ENCODE data around the gene THSD4. TPM values are rescaled to one million over a fixed set of nuclear protein-coding genes. Genes with fewer than 3 reads are reported as not detected.
"Not testable (repeated sequence)": the region's sequence is repeated elsewhere in the genome, so short reads cannot be mapped to it uniquely, and the experiment has no call there.

THSD4 gene
- total RNA-seq, 1 donor from 2014 or later: 1.6 TPM

GRCh38 chr15:71306538-71306937, 191.3 kb downstream of the THSD4 start:
- FAIRE-seq: no peak
- DNase-seq (ENCODE audit: low spot score in 2 of 2): no peak

- FAIRE-seq: no peak
Observed at GRCh38 chr15:71312194-71312708, 197.0 kb downstream of the THSD4 start.

GRCh38 chr15:71312731-71313460, 197.6 kb downstream of the THSD4 start:
- FAIRE-seq (no peak), DNase-seq (ENCODE audit: low spot score in 2 of 2) (no peak)

More at GRCh38 chr15:71312194-71312708, 197.0 kb downstream of the THSD4 start:
- no peak for DNase-seq (ENCODE audit: low spot score in 2 of 2)

GRCh38 chr15:71313806-71314205, 198.5 kb downstream of the THSD4 start:
- DNase-seq (ENCODE audit: low spot score in 2 of 2) (no peak), FAIRE-seq (no peak)

GRCh38 chr15:71314956-71315537, 199.8 kb downstream of the THSD4 start:
- no peak for FAIRE-seq
- DNase-seq (ENCODE audit: low spot score in 2 of 2): no peak

GRCh38 chr15:71316911-71317310, 201.6 kb downstream of the THSD4 start:
- DNase-seq (ENCODE audit: low spot score in 2 of 2) (no peak), FAIRE-seq (no peak)

- DNase-seq (ENCODE audit: low spot score in 2 of 2); FAIRE-seq: not testable (repeated sequence)
Observed at GRCh38 chr15:71319424-71319823, 204.2 kb downstream of the THSD4 start.

- DNase-seq (ENCODE audit: low spot score in 2 of 2): no peak
- FAIRE-seq: no peak
Observed at GRCh38 chr15:71319935-71320334, 204.7 kb downstream of the THSD4 start.

GRCh38 chr15:71323082-71323481, 207.8 kb downstream of the THSD4 start:
- DNase-seq (ENCODE audit: low spot score in 2 of 2): no peak
- no peak for FAIRE-seq

GRCh38 chr15:71323584-71323983, 208.3 kb downstream of the THSD4 start:
- FAIRE-seq (no peak), DNase-seq (ENCODE audit: low spot score in 2 of 2) (no peak)

GRCh38 chr15:71325481-71325880, 210.2 kb downstream of the THSD4 start:
- DNase-seq (ENCODE audit: low spot score in 2 of 2): no peak
- FAIRE-seq: no peak

- FAIRE-seq (no peak), DNase-seq (ENCODE audit: low spot score in 2 of 2) (no peak)
Observed at GRCh38 chr15:71328453-71328852, 213.2 kb downstream of the THSD4 start.

- DNase-seq (ENCODE audit: low spot score in 2 of 2) (no peak), FAIRE-seq (no peak)
Observed at GRCh38 chr15:71329041-71329440, 213.8 kb downstream of the THSD4 start.

GRCh38 chr15:71329497-71330260, 214.4 kb downstream of the THSD4 start:
- FAIRE-seq: no peak
- DNase-seq (ENCODE audit: low spot score in 2 of 2): no peak

GRCh38 chr15:71330638-71331162, 215.4 kb downstream of the THSD4 start:
- DNase-seq (ENCODE audit: low spot score in 2 of 2) (peak in 1 of 2 donors; percentile 12), FAIRE-seq (no peak)

GRCh38 chr15:71331173-71331572, 215.9 kb downstream of the THSD4 start:
- no peak for DNase-seq (ENCODE audit: low spot score in 2 of 2)
- no peak for FAIRE-seq

GRCh38 chr15:71332431-71333004, 217.2 kb downstream of the THSD4 start:
- FAIRE-seq: no peak

GRCh38 chr15:71333136-71333700, 217.9 kb downstream of the THSD4 start:
- no peak for DNase-seq (ENCODE audit: low spot score in 2 of 2)
- no peak for FAIRE-seq

More at GRCh38 chr15:71332431-71333004, 217.2 kb downstream of the THSD4 start:
- no peak for DNase-seq (ENCODE audit: low spot score in 2 of 2)

- FAIRE-seq (no peak), DNase-seq (ENCODE audit: low spot score in 2 of 2) (no peak)
Observed at GRCh38 chr15:71333839-71334238, 218.6 kb downstream of the THSD4 start.

- no peak for DNase-seq (ENCODE audit: low spot score in 2 of 2)
- FAIRE-seq: no peak
Observed at GRCh38 chr15:71334434-71334833, 219.2 kb downstream of the THSD4 start.
